ENCODE measurements around the gene CLN5. TPM values are rescaled to one million over a fixed set of nuclear protein-coding genes. Genes with fewer than 3 reads are reported as not detected.

CLN5 gene
- total and polyA plus RNA-seq, 10 of the 15 experiments (the other 5 are each of a cell fraction or from before 2014, with no cell fraction given) = 11.2 to 22.2 (median 13.1) TPM

- H3K36me3 ChIP-seq (ENCODE audit: control insufficient read depth in 2 of 2, insufficient read depth in 2 of 2, low read length in 1 of 2) = no peaks in the 10 kb centered on the region
- H3K9ac ChIP-seq (ENCODE audit: control insufficient read depth, insufficient read depth, low read length) = no peak overlapping the region
- ChIA-PET POLR2A (no interaction called here), CTCF (no interaction called here), RAD21 (ENCODE audit: unreplicated experiment) (no interaction called here), SMC1A (ENCODE audit: uncharacterized antibody, unreplicated experiment) (no interaction called here)
- no TSS peak for BruUV-seq (replicated peaks)
- H3K4me1 ChIP-seq (ENCODE audit: control insufficient read depth, insufficient read depth, low read length) = no peaks in the 10 kb centered on the region
- no peaks in the 10 kb centered on the region for H3K27me3 ChIP-seq (replicated peaks in 1 of 2; ENCODE audit: control insufficient read depth in 2 of 2, insufficient read depth in 2 of 2, low read length in 1 of 2)
- no peak overlapping the region for H2AFZ ChIP-seq (ENCODE audit: control insufficient read depth, low read depth, low read length)
- H3K79me2 ChIP-seq (ENCODE audit: control insufficient read depth, insufficient read depth, low read length) = peaks cover 20% of the 10 kb centered on the region
- no peak for FAIRE-seq
- no peak overlapping the region for H3K4me2 ChIP-seq (ENCODE audit: control insufficient read depth, insufficient read depth)
- H3K9me3 ChIP-seq (replicated peaks; ENCODE audit: control insufficient read depth, insufficient read depth, low read length) = no peaks in the 10 kb centered on the region
- no peak for DNase-seq (ENCODE audit: low read depth, low spot score)
- no peak overlapping the region for H3K27ac ChIP-seq (ENCODE audit: control insufficient read depth, insufficient read depth)
- no peaks in the 10 kb centered on the region for H4K20me1 ChIP-seq (ENCODE audit: control insufficient read depth, insufficient read depth)
- in situ Hi-C loops (cut with MboI) = no loop called here
- intact Hi-C loops (cut with micrococcal nuclease; ENCODE audit: unreplicated experiment) = loop anchor here (10.0 kb wide), 1 partner anchor 665 kb away; the partner anchor contains the start of gene SLAIN1
- H3K4me3 ChIP-seq = no peak overlapping the region
- TF ChIP-seq SMARCA5 (IDR thresholded peaks at IDR 0.05) (no peak), RUNX3 (IDR thresholded peaks at IDR 0.05; ENCODE audit: low read length) (no peak), RFX5 (IDR thresholded peaks at IDR 0.05; ENCODE audit: low read depth, low read length) (no peak), ZNF384 (IDR thresholded peaks at IDR 0.05; ENCODE audit: borderline replicate concordance, low read depth, low read length) (no peak), ZNF207 (IDR thresholded peaks at IDR 0.05; ENCODE audit: borderline replicate concordance) (no peak), BACH1 (IDR thresholded peaks at IDR 0.05; ENCODE audit: borderline replicate concordance) (no peak)
- TF ChIP-seq, protein P1, sequence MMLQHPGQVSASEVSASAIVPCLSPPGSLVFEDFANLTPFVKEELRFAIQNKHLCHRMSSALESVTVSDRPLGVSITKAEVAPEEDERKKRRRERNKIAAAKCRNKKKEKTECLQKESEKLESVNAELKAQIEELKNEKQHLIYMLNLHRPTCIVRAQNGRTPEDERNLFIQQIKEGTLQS (IDR thresholded peaks at IDR 0.05; ENCODE audit: borderline replicate concordance, extremely low read depth, low read depth, low read length) = no peak
- TF ChIP-seq, protein P2, sequence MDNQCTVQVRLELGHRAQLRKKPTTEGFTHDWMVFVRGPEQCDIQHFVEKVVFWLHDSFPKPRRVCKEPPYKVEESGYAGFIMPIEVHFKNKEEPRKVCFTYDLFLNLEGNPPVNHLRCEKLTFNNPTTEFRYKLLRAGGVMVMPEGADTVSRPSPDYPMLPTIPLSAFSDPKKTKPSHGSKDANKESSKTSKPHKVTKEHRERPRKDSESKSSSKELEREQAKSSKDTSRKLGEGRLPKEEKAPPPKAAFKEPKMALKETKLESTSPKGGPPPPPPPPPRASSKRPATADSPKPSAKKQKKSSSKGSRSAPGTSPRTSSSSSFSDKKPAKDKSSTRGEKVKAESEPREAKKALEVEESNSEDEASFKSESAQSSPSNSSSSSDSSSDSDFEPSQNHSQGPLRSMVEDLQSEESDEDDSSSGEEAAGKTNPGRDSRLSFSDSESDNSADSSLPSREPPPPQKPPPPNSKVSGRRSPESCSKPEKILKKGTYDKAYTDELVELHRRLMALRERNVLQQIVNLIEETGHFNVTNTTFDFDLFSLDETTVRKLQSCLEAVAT (IDR thresholded peaks at IDR 0.05) = no peak
- no peak for ATAC-seq
- WGBS (ENCODE audit: insufficient coverage, insufficient replicate concordance, low lambda C conversion rate, missing lambda C conversion rate) = 92% methylated on average over 1 of the region's 1 CpG
Measured at GRCh38 chr13:77029436-77029835, 37.6 kb downstream of the CLN5 start.
